ENCODE results near the gene PRM3.

- TF ChIP-seq TCF12 (IDR thresholded peaks at IDR 0.05; ENCODE audit: low read depth), result no peak
- no peak for TF ChIP-seq TEAD4 (IDR thresholded peaks at IDR 0.05)
- TF ChIP-seq EP300 (IDR thresholded peaks at IDR 0.05; ENCODE audit: borderline replicate concordance), result 0 out of 2 replicates have a peak, but pooled peaks have one; percentile 11
- no peak for TF ChIP-seq MAX (IDR thresholded peaks at IDR 0.05)
- no peak for TF ChIP-seq NFIC (IDR thresholded peaks at IDR 0.05)
- no peak for TF ChIP-seq REST (IDR thresholded peaks at IDR 0.05; ENCODE audit: low read depth)
- TF ChIP-seq ZBTB7A (IDR thresholded peaks at IDR 0.05; ENCODE audit: low read depth), result no peak
- TF ChIP-seq YY1 (IDR thresholded peaks at IDR 0.05; ENCODE audit: low read depth), result no peak
- no peak for TF ChIP-seq FOXM1 (IDR thresholded peaks at IDR 0.05; ENCODE audit: borderline replicate concordance, low read depth)
- TF ChIP-seq RAD21 (IDR thresholded peaks at IDR 0.05; ENCODE audit: low read depth), result no peak
- TF ChIP-seq CEBPB (IDR thresholded peaks at IDR 0.05), result no peak
- TF ChIP-seq TAF1 (IDR thresholded peaks at IDR 0.05; ENCODE audit: low read depth), result no peak
- no peak for TF ChIP-seq CREB1 (IDR thresholded peaks at IDR 0.05; ENCODE audit: low read depth)
Measured at GRCh38 chr16:11254913-11255736, 18.3 kb downstream of the PRM3 start.

All from Ishikawa (cell line).